GM18861 (cell line): Measurements from ENCODE around the gene RPS15.
"Not testable (repeated sequence)": the region's sequence is repeated elsewhere in the genome, so short reads cannot be mapped to it uniquely, and the experiment has no call there.

Experiments
- ATAC-seq: cut with Tn5 transposase; IDR thresholded peaks from one replicate; pipeline ENCODE4 v1.9.1; 2021; ENCODE audit not compliant: unreplicated experiment

The RPS15 gene

GRCh38 chr19:1418951-1419738 lies 19.1 kb upstream of the RPS15 start:
- ATAC-seq, result no peak

DNA sequence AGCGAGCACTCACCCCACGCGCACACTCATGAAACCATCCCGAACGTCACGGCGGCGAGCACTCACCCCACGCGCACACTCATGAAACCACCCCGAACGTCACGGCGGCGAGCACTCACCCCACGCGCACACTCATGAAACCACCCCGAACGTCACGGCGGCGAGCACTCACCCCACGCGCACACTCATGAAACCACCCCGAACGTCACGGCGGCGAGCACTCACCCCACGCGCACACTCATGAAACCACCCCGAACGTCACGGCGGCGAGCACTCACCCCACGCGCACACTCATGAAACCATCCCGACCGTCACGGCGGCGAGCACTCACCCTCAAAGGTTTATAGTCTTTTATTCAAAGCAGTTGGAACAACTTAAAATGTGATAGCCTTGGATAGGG lies 18.1 kb upstream of the RPS15 start:
- ATAC-seq, result not testable (repeated sequence)

- no peak for ATAC-seq
These were observed 17.6 kb upstream of the RPS15 start for GRCh38 chr19:1420590-1420989.

DNA sequence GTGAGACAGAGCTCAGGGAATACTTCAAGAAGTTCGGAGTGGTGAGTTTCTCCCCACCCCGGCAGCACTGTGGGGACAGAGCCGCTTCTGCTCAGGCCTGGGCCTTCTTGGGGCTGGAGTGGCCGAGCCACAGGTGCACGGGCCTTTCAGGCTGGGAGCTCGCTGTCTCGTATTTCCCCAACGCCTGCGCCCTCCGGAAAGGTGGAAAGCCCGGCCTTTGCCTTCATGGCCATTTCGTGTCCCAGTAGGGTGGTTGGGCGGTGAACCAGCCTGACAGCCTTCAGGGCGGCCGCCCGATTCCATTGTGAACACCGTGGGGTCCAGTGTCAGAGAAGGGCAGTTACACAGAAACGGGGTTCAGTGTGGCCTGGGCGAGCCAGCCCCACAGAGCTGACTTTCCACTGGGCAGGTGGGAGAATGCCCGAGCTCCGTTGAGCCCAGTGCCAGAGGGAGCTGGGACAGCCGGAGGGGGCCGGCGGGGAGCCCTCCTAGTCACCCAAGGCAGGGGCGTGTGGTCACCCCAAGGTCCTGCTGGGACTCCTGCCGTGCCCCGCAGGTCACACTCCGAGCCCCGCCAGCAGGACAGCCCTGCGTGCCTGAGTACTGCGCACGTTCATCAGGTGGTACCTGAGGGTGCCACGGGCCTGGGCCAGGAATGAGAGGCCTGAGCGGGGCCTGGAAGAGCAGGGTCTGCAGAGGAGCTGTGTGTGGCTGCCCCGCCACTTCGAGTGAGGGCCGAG lies 16.8 kb upstream of the RPS15 start:
- no peak for ATAC-seq

- no peak for ATAC-seq
These were observed 16.3 kb upstream of the RPS15 start for GRCh38 chr19:1421958-1422305.

DNA sequence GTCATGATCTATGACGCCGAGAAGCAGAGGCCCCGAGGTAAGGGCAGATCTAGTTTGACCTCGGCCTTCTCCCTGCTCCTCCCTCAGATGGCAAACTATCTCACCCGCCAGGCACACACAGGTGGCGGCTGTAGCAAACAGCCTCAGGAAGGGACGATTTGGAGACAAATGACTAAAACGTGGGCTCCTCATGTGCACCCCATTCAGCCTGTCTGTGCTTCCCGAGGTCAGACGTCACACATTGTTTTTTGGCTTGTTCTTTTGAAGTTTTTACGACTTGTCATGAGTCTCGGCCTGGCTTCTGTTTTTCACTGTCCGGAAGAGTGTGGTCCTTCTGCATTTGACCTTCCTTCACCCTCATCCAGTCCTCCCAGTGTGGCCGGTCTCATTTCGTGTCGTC lies 15.8 kb upstream of the RPS15 start:
- ATAC-seq, result no peak

GRCh38 chr19:1422943-1423342 lies 15.3 kb upstream of the RPS15 start:
- ATAC-seq, result no peak

GRCh38 chr19:1423436-1424191 lies 14.6 kb upstream of the RPS15 start:
- no peak for ATAC-seq

GRCh38 chr19:1424192-1424955 lies 13.8 kb upstream of the RPS15 start:
- no peak for ATAC-seq

DNA sequence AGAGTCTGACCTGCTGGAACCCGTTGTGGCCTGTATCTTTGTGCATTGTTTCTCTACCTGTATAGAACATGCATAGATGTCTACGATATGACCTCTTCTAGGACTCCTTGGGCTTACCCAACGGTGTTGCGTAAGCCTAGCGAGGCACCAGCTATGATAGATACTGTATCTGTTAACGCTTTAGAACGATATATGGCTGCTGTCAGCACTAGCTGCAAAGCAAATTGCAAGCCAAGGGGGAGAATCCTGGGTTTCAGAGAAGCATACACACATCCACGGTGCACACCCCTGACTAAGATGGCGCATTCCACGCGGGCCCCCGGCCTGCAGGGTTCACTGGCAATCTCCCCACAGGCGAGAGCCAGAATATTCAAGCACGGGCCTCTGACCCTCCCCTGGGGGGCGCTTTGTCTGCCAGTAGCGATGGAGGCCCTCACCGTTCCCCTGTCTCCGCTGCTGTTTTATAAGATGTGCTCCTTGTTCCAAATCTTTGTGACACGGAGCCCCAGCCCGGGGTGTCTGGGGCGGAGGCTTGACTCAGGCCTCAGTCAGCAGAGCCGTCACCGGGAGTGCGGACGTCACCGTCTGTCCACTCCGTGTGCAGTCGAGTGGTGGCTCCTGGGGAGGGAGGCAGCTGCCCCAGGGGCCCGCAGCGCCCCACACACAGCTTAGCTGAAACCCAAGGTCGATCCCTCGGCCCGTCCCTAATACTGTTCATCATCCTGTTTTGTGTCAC lies 12.9 kb upstream of the RPS15 start:
- no peak for ATAC-seq

DNA sequence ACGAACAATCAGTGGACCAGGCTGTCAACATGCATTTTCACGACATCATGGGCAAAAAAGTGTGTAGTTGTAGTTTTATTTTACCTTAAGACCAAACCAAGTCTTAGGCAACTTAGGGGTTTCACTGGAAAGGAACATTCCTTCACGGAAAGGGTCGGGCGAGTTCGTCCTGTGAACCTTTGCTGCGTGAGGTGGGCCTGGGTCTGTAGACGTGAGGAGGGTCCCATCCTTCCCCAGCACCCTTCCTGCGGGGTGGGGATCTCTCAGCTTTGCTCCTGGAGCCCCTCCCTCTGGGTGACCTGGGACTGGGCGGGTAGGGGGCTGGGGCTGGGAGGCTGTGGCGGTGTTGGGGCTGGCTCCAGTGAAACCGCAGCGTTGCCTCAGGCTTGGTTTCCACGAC lies 12.3 kb upstream of the RPS15 start:
- no peak for ATAC-seq

GRCh38 chr19:1426736-1427135 lies 11.5 kb upstream of the RPS15 start:
- ATAC-seq, result no peak

GRCh38 chr19:1427221-1427920 lies 10.8 kb upstream of the RPS15 start:
- ATAC-seq, result no peak

DNA sequence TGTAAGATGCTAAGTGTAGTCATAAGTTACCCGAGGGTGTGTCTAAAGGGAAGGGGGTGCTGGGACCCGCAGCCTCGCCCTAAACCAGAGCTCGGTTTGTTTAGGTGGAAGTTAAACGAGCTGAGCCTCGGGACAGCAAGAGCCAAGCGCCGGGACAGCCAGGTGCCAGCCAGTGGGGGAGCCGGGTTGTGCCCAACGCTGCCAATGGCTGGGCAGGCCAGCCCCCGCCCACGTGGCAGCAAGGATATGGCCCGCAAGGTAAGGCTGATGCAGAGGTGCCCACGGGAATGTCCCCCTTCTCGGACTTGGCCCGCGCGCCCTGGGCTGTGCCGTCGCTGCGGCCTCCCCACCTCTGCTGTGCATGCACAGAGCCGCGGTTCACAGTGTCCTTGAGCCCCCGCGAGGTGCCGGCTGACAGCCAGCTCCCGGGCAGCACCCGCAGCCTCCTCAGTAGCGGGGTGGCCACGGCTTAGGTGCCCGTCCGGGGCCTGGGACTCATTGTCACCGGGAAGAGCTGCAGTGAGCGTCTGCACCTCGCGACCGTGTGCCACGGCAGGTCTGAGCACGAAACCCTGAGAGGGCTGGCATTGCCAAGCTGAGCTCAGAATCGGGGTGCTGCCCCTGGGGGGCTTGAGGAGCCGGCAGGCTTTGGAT lies 9.3 kb upstream of the RPS15 start:
- ATAC-seq, result no peak

GRCh38 chr19:1429750-1430149 lies 8.4 kb upstream of the RPS15 start:
- no peak for ATAC-seq

GRCh38 chr19:1430246-1430645 lies 8.0 kb upstream of the RPS15 start:
- no peak for ATAC-seq

- no peak for ATAC-seq
These were observed 6.3 kb upstream of the RPS15 start for GRCh38 chr19:1431759-1432506.

DNA sequence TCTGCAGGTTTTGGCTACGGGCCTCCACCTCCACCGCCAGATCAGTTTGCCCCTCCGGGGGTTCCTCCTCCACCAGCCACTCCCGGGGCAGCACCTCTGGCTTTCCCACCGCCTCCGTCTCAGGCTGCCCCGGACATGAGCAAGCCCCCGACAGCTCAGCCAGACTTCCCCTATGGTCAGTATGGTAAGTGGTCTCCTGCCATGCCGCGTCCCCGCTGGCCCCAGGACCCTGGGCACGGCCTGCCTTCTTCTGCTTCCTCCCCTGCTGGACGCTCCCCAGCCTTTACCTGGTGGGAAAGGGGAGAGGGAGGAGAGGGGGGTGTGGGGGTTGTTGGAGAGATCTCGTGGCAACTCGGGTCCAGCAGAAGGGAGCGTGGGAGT lies 5.7 kb upstream of the RPS15 start:
- ATAC-seq, result no peak
